OCI-LY7 (cell line): Measurements from ENCODE around the gene HES1.

Experiments
- CTCF ChIP-seq: fragments of 200-600 bp; sonication (generic); conservative IDR thresholded peaks from 2 replicates; pipeline ENCODE4 v1.5.1; 2014; ENCODE audit warnings: mild to moderate bottlenecking, antibody characterized with exemption, low read length, moderate library complexity, mixed read lengths
- EZH2phosphoT487 ChIP-seq: fragments of 200-600 bp; sonication (generic); IDR thresholded peaks from 2 replicates; pipeline ENCODE4 v1.6.1; 2018; ENCODE audit warnings: low read depth, borderline replicate concordance, mild to moderate bottlenecking, mixed run types, antibody characterized with exemption, low read length, moderate library complexity, mixed read lengths

GRCh38 chr3:194145702-194146101 lies 9.8 kb downstream of the HES1 start:
- no peak for TF ChIP-seq CTCF
- TF ChIP-seq EZH2phosphoT487 = no peak
